GM23248 (cell line): Measurements from ENCODE around the gene TMEM164.

ENCODE experiments used
- EZH2 ChIP-seq: fragments of 200-600 bp; sonication (generic); IDR thresholded peaks from 2 replicates; pipeline ENCODE4 v1.6.1; 2018; ENCODE audit warnings: antibody characterized with exemption, mild to moderate bottlenecking; ENCODE audit not compliant: insufficient read depth, poor library complexity, severe bottlenecking
- EZH2phosphoT487 ChIP-seq: fragments of 200-600 bp; sonication (generic); IDR thresholded peaks from 2 replicates; pipeline ENCODE4 v1.6.1; 2018; ENCODE audit warnings: antibody characterized with exemption, moderate library complexity, mild to moderate bottlenecking, low read depth; ENCODE audit not compliant: insufficient read depth

DNA sequence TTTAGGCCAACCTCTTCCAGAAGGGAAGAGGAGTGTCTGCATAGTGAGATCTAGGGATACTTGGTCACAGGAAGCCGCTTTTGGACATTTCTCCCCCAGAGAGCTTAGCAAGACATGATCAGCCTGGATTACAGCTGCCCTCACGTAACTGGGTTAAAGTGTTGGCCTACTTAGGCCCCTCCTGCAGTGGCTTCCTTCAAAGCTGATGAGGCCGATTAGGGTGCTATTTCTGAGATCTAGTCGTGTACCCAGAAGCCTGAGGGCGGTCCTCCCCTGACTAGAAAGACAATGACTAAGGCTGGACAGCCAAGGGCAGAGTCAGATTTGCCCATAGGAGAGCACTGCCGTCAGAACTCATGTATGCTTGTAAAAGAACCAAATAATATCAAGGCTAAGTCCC lies 180.0 kb downstream of the TMEM164 start:
- no peak for TF ChIP-seq EZH2
- no peak for TF ChIP-seq EZH2phosphoT487
